H9 (cell line): ENCODE results near the gene OTOGL. TPM values are rescaled to one million over a fixed set of nuclear protein-coding genes. Genes with fewer than 3 reads are reported as not detected.
"Not testable (repeated sequence)": the region's sequence is repeated elsewhere in the genome, so short reads cannot be mapped to it uniquely, and the experiment has no call there.

Experiments
- DNase-seq: peaks from one replicate; pipeline ENCODE4 v3.0.0-alpha.2; 2017
- H2AFZ ChIP-seq: one replicate; pipeline ENCODE4 v1.6.1; 2013; ENCODE audit warnings: mild to moderate bottlenecking, low read length, control low read depth, moderate library complexity
- H2AK5ac ChIP-seq: 2 replicates; pipeline ENCODE4 v1.6.1; 2013; ENCODE audit warnings: low read length, control low read depth, mixed read lengths; ENCODE audit not compliant: insufficient read length
- H2BK120ac ChIP-seq: one replicate; pipeline ENCODE4 v1.6.1; 2013; ENCODE audit warnings: low read depth, mild to moderate bottlenecking, low read length, control low read depth, inconsistent platforms; ENCODE audit not compliant: poor library complexity, severe bottlenecking
- H2BK12ac ChIP-seq: 2 replicates; pipeline ENCODE4 v1.6.1; 2013; ENCODE audit warnings: low read length, control low read depth, mixed read lengths, low read depth; ENCODE audit not compliant: insufficient read length
- H2BK15ac ChIP-seq: 2 replicates; pipeline ENCODE4 v1.6.1; 2013; ENCODE audit warnings: low read depth, low read length, control low read depth
- H2BK20ac ChIP-seq: one replicate; pipeline ENCODE4 v1.6.1; 2013; ENCODE audit warnings: low read depth, mild to moderate bottlenecking, low read length, control low read depth, inconsistent platforms; ENCODE audit not compliant: poor library complexity, severe bottlenecking
- H2BK5ac ChIP-seq: 2 replicates; pipeline ENCODE4 v1.6.1; 2013; ENCODE audit warnings: low read length, control low read depth, mixed read lengths; ENCODE audit not compliant: insufficient read length
- H3K14ac ChIP-seq: 2 replicates; pipeline ENCODE4 v1.6.1; 2013; ENCODE audit warnings: low read length, control low read depth; ENCODE audit not compliant: insufficient read depth
- H3K18ac ChIP-seq: 2 replicates; pipeline ENCODE4 v1.6.1; 2013; ENCODE audit warnings: low read depth, mild to moderate bottlenecking, mixed read lengths, low read length, control low read depth; ENCODE audit not compliant: insufficient read length
- H3K23ac ChIP-seq: 2 replicates; pipeline ENCODE4 v1.6.1; 2013; ENCODE audit warnings: low read length, control low read depth, mixed read lengths, low read depth; ENCODE audit not compliant: insufficient read length
- H3K23me2 ChIP-seq: 2 replicates; pipeline ENCODE4 v1.6.1; 2013; ENCODE audit warnings: low read depth, mild to moderate bottlenecking, mixed read lengths, low read length, control low read depth; ENCODE audit not compliant: insufficient read length, poor library complexity, severe bottlenecking
- H3K27ac ChIP-seq: 2 replicates; pipeline ENCODE4 v1.5.1; 2013; ENCODE audit warnings: low read length, control low read depth, mixed read lengths, low read depth; ENCODE audit not compliant: insufficient read length
- H3K27me3 ChIP-seq: 2 replicates; pipeline ENCODE4 v1.6.1; 2013; ENCODE audit warnings: low read length, control low read depth, inconsistent platforms; ENCODE audit not compliant: insufficient read depth
- H3K4ac ChIP-seq: 2 replicates; pipeline ENCODE4 v1.6.1; 2013; ENCODE audit warnings: low read depth, mild to moderate bottlenecking, control low read depth, inconsistent platforms, low read length, moderate library complexity
- H3K4me1 ChIP-seq: 2 replicates; pipeline ENCODE4 v1.6.1; 2013; ENCODE audit warnings: low read length, control low read depth, inconsistent platforms; ENCODE audit not compliant: insufficient read depth
- H3K4me2 ChIP-seq: 2 replicates; pipeline ENCODE4 v1.6.1; 2013; ENCODE audit warnings: low read length, control low read depth, mixed read lengths; ENCODE audit not compliant: insufficient read length, insufficient read depth
- H3K56ac ChIP-seq: 2 replicates; pipeline ENCODE4 v1.6.1; 2013; ENCODE audit warnings: low read depth, mild to moderate bottlenecking, mixed read lengths, low read length, control low read depth; ENCODE audit not compliant: insufficient read length
- H3K79me1 ChIP-seq: 2 replicates; pipeline ENCODE4 v1.6.1; 2013; ENCODE audit warnings: low read depth, mild to moderate bottlenecking, moderate library complexity, low read length, control low read depth, inconsistent platforms; ENCODE audit not compliant: insufficient read depth, poor library complexity, severe bottlenecking
- H3K79me2 ChIP-seq: 2 replicates; pipeline ENCODE4 v1.6.1; 2013; ENCODE audit warnings: low read length, control low read depth, inconsistent platforms; ENCODE audit not compliant: insufficient read depth
- H3K9ac ChIP-seq: 2 replicates; pipeline ENCODE4 v1.6.1; 2013; ENCODE audit warnings: low read length, control low read depth, mixed read lengths; ENCODE audit not compliant: insufficient read length; ENCODE audit errors: extremely low read depth
- H3K9me3 ChIP-seq: one replicate; pipeline ENCODE4 v1.6.1; 2013; ENCODE audit warnings: low read depth, low read length, inconsistent platforms; ENCODE audit not compliant: control insufficient read depth
- H3T11ph ChIP-seq: one replicate; pipeline ENCODE4 v1.6.1; 2013; ENCODE audit warnings: mild to moderate bottlenecking, low read length, control low read depth, inconsistent platforms
- H4K20me1 ChIP-seq: one replicate; pipeline ENCODE4 v1.6.1; 2013; ENCODE audit not compliant: control insufficient read depth, insufficient read length, insufficient read depth
- H4K5ac ChIP-seq: 2 replicates; pipeline ENCODE4 v1.6.1; 2013; ENCODE audit warnings: low read depth, mild to moderate bottlenecking, mixed read lengths, low read length, control low read depth; ENCODE audit not compliant: insufficient read length
- H4K8ac ChIP-seq: replicated peaks from 2 replicates; pipeline ENCODE4 v1.6.1; 2013; ENCODE audit warnings: low read length, control low read depth, mixed read lengths, low read depth; ENCODE audit not compliant: insufficient read length
- H4K91ac ChIP-seq: 2 replicates; pipeline ENCODE4 v1.6.1; 2013; ENCODE audit warnings: low read depth, mild to moderate bottlenecking, moderate library complexity, mixed read lengths, low read length, control low read depth; ENCODE audit not compliant: insufficient read length
- H3K27ac Mint-ChIP-seq, 3 experiments: 2 replicates in 2 of 3; 3 replicates in 1 of 3; pipeline ENCODE4 v1.8.0; 2020 to 2021; ENCODE audit warnings: mixed read lengths in 3 of 3, mild to moderate bottlenecking in 1 of 3, moderate library complexity in 1 of 3
- H3K27me3 Mint-ChIP-seq: 2 replicates; pipeline ENCODE4 v1.8.0; 2021; ENCODE audit warnings: low read depth, mild to moderate bottlenecking, moderate library complexity, mixed read lengths
- H3K36me3 Mint-ChIP-seq, 3 experiments: 2 replicates in 2 of 3; 3 replicates in 1 of 3; pipeline ENCODE4 v1.8.0; 2020 to 2021; ENCODE audit warnings: low read depth in 3 of 3, mixed read lengths in 3 of 3; ENCODE audit not compliant: insufficient read depth in 1 of 3
- H3K4me1 Mint-ChIP-seq, 2 experiments: 2 replicates each; pipeline ENCODE4 v1.8.0; 2020; ENCODE audit warnings: mixed read lengths in 2 of 2
- H3K4me3 Mint-ChIP-seq, 2 experiments: 2 replicates in 1 of 2; 3 replicates in 1 of 2; pipeline ENCODE4 v1.8.0; 2020 to 2021; ENCODE audit warnings: mild to moderate bottlenecking in 2 of 2, mixed read lengths in 2 of 2, moderate library complexity in 1 of 2
- H3K9me3 Mint-ChIP-seq, 2 experiments: 2 replicates in 1 of 2; 3 replicates in 1 of 2; pipeline ENCODE4 v1.8.0; 2020; ENCODE audit warnings: mild to moderate bottlenecking in 2 of 2, mixed read lengths in 2 of 2, moderate library complexity in 1 of 2
- CTCF ChIP-seq: fragments of 200-600 bp; sonication (generic); conservative IDR thresholded peaks from 3 replicates; pipeline ENCODE4 v1.8.0; 2021; ENCODE audit warnings: antibody characterized with exemption, mild to moderate bottlenecking
- WGBS: extraction: QIAGEN DNeasy Blood & Tissue Kit; methylation state at CpG from one replicate; pipeline ENCODE4 v1.1.7; 2013; ENCODE audit warnings: missing lambda C conversion rate, low lambda C conversion rate, mixed read lengths; ENCODE audit not compliant: insufficient read length; ENCODE audit errors: extremely low coverage; 5-methylcytosine and 5-hydroxymethylcytosine counted together
- total RNA-seq: library from RNA; stranded (reverse); gene quantifications from 2 replicates; pipeline ENCODE4 v1.2.1, GENCODE V29; 2021

Gene OTOGL
- total RNA-seq, 1 experiment from 2014 or later: 0.11 TPM

- no peak overlapping the region for H2BK15ac ChIP-seq
- no peak overlapping the region for H2BK120ac ChIP-seq
- peaks cover 16% of the 10 kb centered on the region in 2 experiments for H3K4me1 Mint-ChIP-seq
- no peak overlapping the region for H3K9ac ChIP-seq
- H3K27ac Mint-ChIP-seq: no peak overlapping the region
- H3K27me3 Mint-ChIP-seq: no peaks in the 10 kb centered on the region
- TF ChIP-seq CTCF: no peak
- H3K4me1 ChIP-seq: no peaks in the 10 kb centered on the region; the same call in 1 of the 2 replicates
- no peaks in the 10 kb centered on the region for H3K79me1 ChIP-seq
- H3K9me3 ChIP-seq: no peaks in the 10 kb centered on the region
- H3K56ac ChIP-seq: no peak overlapping the region
- no peaks in the 10 kb centered on the region for H3K79me2 ChIP-seq
- no peak overlapping the region for H3T11ph ChIP-seq
- no peak overlapping the region for H3K4ac ChIP-seq
- H4K5ac ChIP-seq: no peak overlapping the region
- H4K8ac ChIP-seq: no peak overlapping the region
- DNase-seq: no peak
- no peak overlapping the region for H3K4me3 Mint-ChIP-seq
- H3K36me3 Mint-ChIP-seq: no peaks in the 10 kb centered on the region
- no peak overlapping the region for H3K23ac ChIP-seq
- H3K27ac ChIP-seq: no peak overlapping the region
- no peak overlapping the region for H2BK5ac ChIP-seq
- H2AFZ ChIP-seq: no peak overlapping the region
- H4K91ac ChIP-seq: no peak overlapping the region
- H2BK12ac ChIP-seq: no peak overlapping the region
- no CpG with 5 or more reads among the region's 1 CpG for WGBS
- no peak overlapping the region for H3K4me2 ChIP-seq
- no peak overlapping the region for H3K18ac ChIP-seq
- no peak overlapping the region for H2AK5ac ChIP-seq
- H3K9me3 Mint-ChIP-seq: no peaks in the 10 kb centered on the region
- no peak overlapping the region for H3K14ac ChIP-seq
- no peaks in the 10 kb centered on the region for H3K27me3 ChIP-seq
- H2BK20ac ChIP-seq: no peak overlapping the region
- no peaks in the 10 kb centered on the region for H4K20me1 ChIP-seq
- no peaks in the 10 kb centered on the region for H3K23me2 ChIP-seq
These were observed 127.2 kb downstream of the OTOGL start for GRCh38 chr12:80226576-80226975.

- not testable (repeated sequence) for H3K14ac ChIP-seq, H3K23ac ChIP-seq, H3K27ac Mint-ChIP-seq, H3K79me2 ChIP-seq, H3K36me3 Mint-ChIP-seq, H2AFZ ChIP-seq, H3K4me1 ChIP-seq, H2BK20ac ChIP-seq, H3K9ac ChIP-seq, H3K9me3 Mint-ChIP-seq, H3K27ac ChIP-seq, DNase-seq, H4K5ac ChIP-seq, H2BK120ac ChIP-seq, H2BK12ac ChIP-seq, H3K9me3 ChIP-seq, H3K18ac ChIP-seq, H3K27me3 ChIP-seq, H3K27me3 Mint-ChIP-seq, H3K4me3 Mint-ChIP-seq, H4K8ac ChIP-seq, H2BK5ac ChIP-seq, H3K56ac ChIP-seq, H3K4me2 ChIP-seq, H2AK5ac ChIP-seq, H4K91ac ChIP-seq, H4K20me1 ChIP-seq, H3T11ph ChIP-seq, H2BK15ac ChIP-seq, H3K79me1 ChIP-seq, H3K23me2 ChIP-seq, H3K4ac ChIP-seq
- WGBS: no CpG with 5 or more reads among the region's 4 CpGs
- H3K4me1 Mint-ChIP-seq: peaks cover 16% of the 10 kb centered on the region in 2 experiments
These were observed 128.6 kb downstream of the OTOGL start for GRCh38 chr12:80227904-80228303.
